Endometrium (tissue), 2 donors: ENCODE data around the gene HACD1.

Source experiments
- FAIRE-seq: peaks from 2 replicates; lab custom pipeline; 2012; peaks lifted over from hg19 to GRCh38; lab: Jason Lieb, UNC
- donor health status: control.
- donor health status: control.

HACD1 gene

GRCh38 chr10:17578603-17579002 lies 38.6 kb downstream of the HACD1 start:
- FAIRE-seq, result no peak

GRCh38 chr10:17576768-17577167 lies 40.4 kb downstream of the HACD1 start:
- FAIRE-seq, result no peak

- no peak for FAIRE-seq
These were observed 52.3 kb downstream of the HACD1 start for GRCh38 chr10:17564911-17565310.

GRCh38 chr10:17563452-17563851 lies 53.7 kb downstream of the HACD1 start:
- no peak for FAIRE-seq

- no peak for FAIRE-seq
These were observed 54.6 kb downstream of the HACD1 start for GRCh38 chr10:17562614-17563013.

- FAIRE-seq, result no peak
These were observed 56.1 kb downstream of the HACD1 start for GRCh38 chr10:17561111-17561510.

GRCh38 chr10:17557459-17557858 lies 59.7 kb downstream of the HACD1 start:
- FAIRE-seq, result no peak

GRCh38 chr10:17548770-17549169 lies 68.4 kb downstream of the HACD1 start:
- no peak for FAIRE-seq

- FAIRE-seq, result no peak
These were observed 69.0 kb downstream of the HACD1 start for GRCh38 chr10:17548162-17548561.

- no peak for FAIRE-seq
These were observed 70.1 kb downstream of the HACD1 start for GRCh38 chr10:17547060-17547459.

- FAIRE-seq, result no peak
These were observed 72.7 kb downstream of the HACD1 start for GRCh38 chr10:17544465-17544864.
